ENCODE results near the gene PPP1R15B. TPM values are rescaled to one million over a fixed set of nuclear protein-coding genes. Genes with fewer than 3 reads are reported as not detected.

PPP1R15B gene
- total RNA-seq, 1 donor from 2014 or later = 23.4 TPM

DNA sequence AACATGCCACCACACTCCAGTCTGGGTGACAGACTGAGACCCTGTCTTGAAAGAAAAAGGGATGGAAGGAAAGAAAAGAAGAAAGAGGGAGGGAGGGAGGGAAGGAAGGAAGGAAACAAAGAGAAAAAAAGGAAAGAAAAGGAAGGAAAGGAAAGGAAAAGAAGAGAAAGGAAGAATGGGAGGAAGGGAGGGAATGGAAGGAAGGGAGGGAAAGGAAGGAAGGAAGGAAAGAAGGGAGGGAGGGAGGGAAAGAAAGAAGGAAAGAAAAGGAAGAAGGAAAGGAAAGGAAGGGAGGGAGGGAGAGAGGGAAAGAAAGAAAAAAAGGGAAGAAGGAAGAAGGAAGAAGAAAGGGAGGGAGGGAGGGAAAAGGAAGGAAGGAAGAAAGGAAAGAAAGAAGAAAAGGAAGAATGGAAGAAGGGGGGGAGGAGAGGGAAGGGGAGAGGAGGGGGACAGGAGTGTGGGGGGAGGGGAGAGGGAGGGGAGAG lies 5.0 kb upstream of the PPP1R15B start:
- FAIRE-seq (no peak), DNase-seq (ENCODE audit: low read depth) (no peak)
- TF ChIP-seq, protein P1, sequence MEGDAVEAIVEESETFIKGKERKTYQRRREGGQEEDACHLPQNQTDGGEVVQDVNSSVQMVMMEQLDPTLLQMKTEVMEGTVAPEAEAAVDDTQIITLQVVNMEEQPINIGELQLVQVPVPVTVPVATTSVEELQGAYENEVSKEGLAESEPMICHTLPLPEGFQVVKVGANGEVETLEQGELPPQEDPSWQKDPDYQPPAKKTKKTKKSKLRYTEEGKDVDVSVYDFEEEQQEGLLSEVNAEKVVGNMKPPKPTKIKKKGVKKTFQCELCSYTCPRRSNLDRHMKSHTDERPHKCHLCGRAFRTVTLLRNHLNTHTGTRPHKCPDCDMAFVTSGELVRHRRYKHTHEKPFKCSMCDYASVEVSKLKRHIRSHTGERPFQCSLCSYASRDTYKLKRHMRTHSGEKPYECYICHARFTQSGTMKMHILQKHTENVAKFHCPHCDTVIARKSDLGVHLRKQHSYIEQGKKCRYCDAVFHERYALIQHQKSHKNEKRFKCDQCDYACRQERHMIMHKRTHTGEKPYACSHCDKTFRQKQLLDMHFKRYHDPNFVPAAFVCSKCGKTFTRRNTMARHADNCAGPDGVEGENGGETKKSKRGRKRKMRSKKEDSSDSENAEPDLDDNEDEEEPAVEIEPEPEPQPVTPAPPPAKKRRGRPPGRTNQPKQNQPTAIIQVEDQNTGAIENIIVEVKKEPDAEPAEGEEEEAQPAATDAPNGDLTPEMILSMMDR (IDR thresholded peaks at IDR 0.05; ENCODE audit: insufficient read depth, low read length, severe bottlenecking) = no peak
- H3K27me3 ChIP-seq (ENCODE audit: control insufficient read depth, insufficient read depth, low read length) = no peaks in the 10 kb centered on the region
- no peak overlapping the region for H3K4me3 ChIP-seq (ENCODE audit: low read depth, low read length)
- H3K36me3 ChIP-seq (ENCODE audit: control insufficient read depth, insufficient read depth, low read length) = no peaks in the 10 kb centered on the region

DNA sequence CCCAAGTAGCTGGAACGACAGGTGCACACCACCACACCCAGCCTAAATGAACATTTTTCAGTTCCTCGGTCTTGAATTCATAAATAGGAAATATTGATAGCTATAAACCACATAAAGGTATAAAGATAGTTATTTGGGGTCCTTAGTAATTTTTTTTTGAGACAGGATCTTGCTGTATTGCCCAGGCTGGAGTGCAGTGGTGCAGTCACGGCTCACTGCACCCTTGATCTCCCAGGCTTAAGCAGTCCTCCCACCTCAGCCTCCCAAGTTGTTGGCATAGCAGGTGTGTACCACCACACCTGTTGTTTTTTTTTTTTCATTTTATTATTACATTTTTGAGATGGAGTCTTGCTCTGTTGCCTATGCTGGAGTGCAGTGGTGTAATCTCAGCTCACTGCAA lies 3.7 kb upstream of the PPP1R15B start:
- H3K36me3 ChIP-seq (ENCODE audit: control insufficient read depth, insufficient read depth, low read length) = peaks cover under 1% of the 10 kb centered on the region
- FAIRE-seq = no peak
- no peak overlapping the region for H3K4me3 ChIP-seq (ENCODE audit: low read depth, low read length)
- TF ChIP-seq, protein P1 (IDR thresholded peaks at IDR 0.05; ENCODE audit: insufficient read depth, low read length, severe bottlenecking) = no peak
- DNase-seq (ENCODE audit: low read depth) = no peak
- H3K27me3 ChIP-seq (ENCODE audit: control insufficient read depth, insufficient read depth, low read length) = no peaks in the 10 kb centered on the region

DNA sequence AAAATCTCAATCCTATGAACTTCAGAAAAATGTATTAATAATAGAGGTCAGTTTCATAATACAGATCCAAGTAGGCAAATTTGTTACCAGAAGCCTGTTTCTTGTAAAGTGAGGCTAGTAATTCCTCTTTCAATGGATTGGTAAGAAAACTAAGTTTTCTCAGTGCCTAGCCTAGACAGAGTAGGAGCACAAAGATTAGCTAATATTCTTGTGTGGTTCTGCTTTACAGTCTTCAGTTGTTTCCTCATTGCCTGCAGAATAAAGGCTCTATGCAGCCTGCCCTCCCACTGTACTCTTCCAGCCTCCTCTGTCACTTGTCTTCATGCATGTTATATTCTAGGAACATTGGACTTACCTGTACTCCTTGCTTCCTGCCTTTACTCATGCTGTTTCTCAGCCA lies 2.4 kb upstream of the PPP1R15B start:
- no peak for FAIRE-seq
- Histone ChIP-seq H3K4me3 (ENCODE audit: low read depth, low read length) (no peak overlapping the region), H3K27me3 (ENCODE audit: control insufficient read depth, insufficient read depth, low read length) (no peaks in the 10 kb centered on the region), H3K36me3 (ENCODE audit: control insufficient read depth, insufficient read depth, low read length) (peaks cover 5% of the 10 kb centered on the region)
- DNase-seq (ENCODE audit: low read depth) = no peak
- TF ChIP-seq, protein P1 (IDR thresholded peaks at IDR 0.05; ENCODE audit: insufficient read depth, low read length, severe bottlenecking) = no peak

DNA sequence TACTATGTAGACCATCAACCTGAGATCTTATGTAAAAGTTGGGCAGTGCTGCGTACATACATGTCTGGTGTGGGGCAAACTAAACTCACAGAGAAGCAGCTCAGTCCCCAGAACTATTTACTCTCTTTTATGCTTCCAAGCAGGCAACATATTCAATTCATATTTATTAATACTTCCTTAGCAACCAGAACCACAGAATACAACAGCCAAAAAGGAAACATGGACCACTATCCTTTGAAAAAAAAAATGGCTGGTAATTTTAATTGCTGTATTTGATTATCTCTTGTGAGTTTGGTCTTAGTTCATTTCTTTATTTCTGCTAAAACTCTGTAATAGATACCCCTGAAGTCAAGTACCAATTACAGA lies 1.5 kb upstream of the PPP1R15B start:
- DNase-seq (ENCODE audit: low read depth) (no peak), FAIRE-seq (no peak)
- Histone ChIP-seq H3K4me3 (ENCODE audit: low read depth, low read length) (no peak overlapping the region), H3K27me3 (ENCODE audit: control insufficient read depth, insufficient read depth, low read length) (no peaks in the 10 kb centered on the region), H3K36me3 (ENCODE audit: control insufficient read depth, insufficient read depth, low read length) (peaks cover 6% of the 10 kb centered on the region)
- TF ChIP-seq, protein P1 (IDR thresholded peaks at IDR 0.05; ENCODE audit: insufficient read depth, low read length, severe bottlenecking) = no peak

DNA sequence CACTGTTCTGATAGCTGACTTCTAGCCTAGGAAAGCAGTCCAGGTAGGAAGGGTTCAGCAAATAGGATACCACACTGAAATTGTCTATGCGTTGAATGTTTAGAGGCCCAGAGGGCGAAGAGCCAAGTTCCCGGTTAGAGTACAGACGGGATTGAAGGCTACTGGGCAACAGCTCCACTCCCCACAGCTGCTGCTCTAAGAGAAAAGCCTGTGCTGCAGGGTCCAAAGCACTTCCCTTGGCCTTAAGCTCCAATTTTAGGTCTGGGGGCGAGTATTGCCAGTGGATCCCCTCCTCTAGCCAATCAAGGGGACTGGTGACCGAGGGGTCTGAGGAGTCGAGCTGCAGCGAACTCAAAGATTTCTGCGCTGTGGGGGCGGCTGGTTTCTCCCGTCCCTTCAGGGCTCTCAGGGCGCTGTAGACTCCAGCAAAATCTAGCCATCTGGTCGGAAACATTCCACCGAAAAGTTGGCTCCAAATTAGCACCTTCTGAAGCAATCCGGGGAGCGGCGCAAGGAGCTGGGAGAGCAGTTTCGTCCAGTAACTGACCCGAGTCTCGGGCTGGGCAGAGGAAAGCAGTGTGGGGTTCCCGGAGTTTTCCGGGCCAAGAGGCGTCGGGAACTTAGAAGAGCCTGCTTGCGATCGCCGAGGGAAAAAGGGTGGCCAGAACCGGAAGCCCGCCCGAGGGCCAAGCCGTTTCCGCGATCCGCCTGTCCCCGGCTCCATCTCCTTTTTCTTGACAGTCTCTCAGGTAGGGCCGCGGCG lies 748 bp downstream of the PPP1R15B start:
- peak overlapping the region; percentile 99 for H3K4me3 ChIP-seq (ENCODE audit: low read depth, low read length)
- peak; percentile 26 for DNase-seq (ENCODE audit: low read depth)
- TF ChIP-seq, protein P1 (IDR thresholded peaks at IDR 0.05; ENCODE audit: insufficient read depth, low read length, severe bottlenecking) = no peak
- no peak for FAIRE-seq
- H3K27me3 ChIP-seq (ENCODE audit: control insufficient read depth, insufficient read depth, low read length) = no peaks in the 10 kb centered on the region
- peaks cover 7% of the 10 kb centered on the region for H3K36me3 ChIP-seq (ENCODE audit: control insufficient read depth, insufficient read depth, low read length)

Measured in bronchial epithelial cell (primary cell).